ENCODE data around the gene MYO1F.

DNA sequence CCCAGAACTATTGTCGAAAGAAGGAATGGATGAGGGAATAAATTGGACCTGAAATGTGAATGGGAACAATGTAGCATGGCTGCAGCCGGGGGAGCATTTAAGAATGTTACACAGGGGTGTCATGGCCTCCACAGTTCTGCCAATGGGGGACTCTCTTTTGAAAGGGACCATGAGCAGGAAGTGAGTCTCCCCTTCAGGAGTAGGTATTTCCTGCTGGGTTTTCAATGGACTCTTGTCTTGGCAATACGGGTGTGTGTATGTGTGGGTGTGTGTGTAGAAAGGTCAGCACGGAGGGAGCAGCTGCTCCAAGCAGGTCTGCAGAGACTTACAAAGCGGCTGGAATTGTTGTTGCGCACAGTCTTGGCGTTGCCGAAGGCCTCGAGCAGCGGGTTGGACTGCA is 24.4 kb downstream of the MYO1F start:
- TF ChIP-seq, protein P1, sequence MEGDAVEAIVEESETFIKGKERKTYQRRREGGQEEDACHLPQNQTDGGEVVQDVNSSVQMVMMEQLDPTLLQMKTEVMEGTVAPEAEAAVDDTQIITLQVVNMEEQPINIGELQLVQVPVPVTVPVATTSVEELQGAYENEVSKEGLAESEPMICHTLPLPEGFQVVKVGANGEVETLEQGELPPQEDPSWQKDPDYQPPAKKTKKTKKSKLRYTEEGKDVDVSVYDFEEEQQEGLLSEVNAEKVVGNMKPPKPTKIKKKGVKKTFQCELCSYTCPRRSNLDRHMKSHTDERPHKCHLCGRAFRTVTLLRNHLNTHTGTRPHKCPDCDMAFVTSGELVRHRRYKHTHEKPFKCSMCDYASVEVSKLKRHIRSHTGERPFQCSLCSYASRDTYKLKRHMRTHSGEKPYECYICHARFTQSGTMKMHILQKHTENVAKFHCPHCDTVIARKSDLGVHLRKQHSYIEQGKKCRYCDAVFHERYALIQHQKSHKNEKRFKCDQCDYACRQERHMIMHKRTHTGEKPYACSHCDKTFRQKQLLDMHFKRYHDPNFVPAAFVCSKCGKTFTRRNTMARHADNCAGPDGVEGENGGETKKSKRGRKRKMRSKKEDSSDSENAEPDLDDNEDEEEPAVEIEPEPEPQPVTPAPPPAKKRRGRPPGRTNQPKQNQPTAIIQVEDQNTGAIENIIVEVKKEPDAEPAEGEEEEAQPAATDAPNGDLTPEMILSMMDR (IDR thresholded peaks at IDR 0.05) = no peak
- TF ChIP-seq POLR2A (IDR thresholded peaks at IDR 0.05) = no peak
